ENCODE results near the gene PPARD.

PPARD gene

GRCh38 chr6:35441205-35441604 is 98.8 kb downstream of the PPARD start:
- H3K27me3 ChIP-seq (ENCODE audit: control insufficient read depth, insufficient read depth, low read length): no peaks in the 10 kb centered on the region
- no peak overlapping the region for H3K9ac ChIP-seq (ENCODE audit: low read depth, low read length)
- no peaks in the 10 kb centered on the region for H3K9me3 ChIP-seq (ENCODE audit: control insufficient read depth, insufficient read depth, low read length)
- no peaks in the 10 kb centered on the region for H3K4me1 ChIP-seq (ENCODE audit: control insufficient read depth, insufficient read depth, low read length)
- no peaks in the 10 kb centered on the region for H3K36me3 ChIP-seq (ENCODE audit: control insufficient read depth, insufficient read depth, low read length)
- H3K4me3 ChIP-seq (ENCODE audit: low read depth, low read length): no peak overlapping the region

GRCh38 chr6:35441642-35442041 is 99.3 kb downstream of the PPARD start:
- Histone ChIP-seq H3K9me3 (ENCODE audit: control insufficient read depth, insufficient read depth, low read length) (no peaks in the 10 kb centered on the region), H3K4me3 (ENCODE audit: low read depth, low read length) (no peak overlapping the region), H3K9ac (ENCODE audit: low read depth, low read length) (no peak overlapping the region), H3K27me3 (ENCODE audit: control insufficient read depth, insufficient read depth, low read length) (no peaks in the 10 kb centered on the region), H3K4me1 (ENCODE audit: control insufficient read depth, insufficient read depth, low read length) (no peaks in the 10 kb centered on the region), H3K36me3 (ENCODE audit: control insufficient read depth, insufficient read depth, low read length) (no peaks in the 10 kb centered on the region)

GRCh38 chr6:35442693-35443092 is 100.3 kb downstream of the PPARD start:
- Histone ChIP-seq H3K27me3 (ENCODE audit: control insufficient read depth, insufficient read depth, low read length) (no peaks in the 10 kb centered on the region), H3K4me1 (ENCODE audit: control insufficient read depth, insufficient read depth, low read length) (no peaks in the 10 kb centered on the region), H3K9me3 (ENCODE audit: control insufficient read depth, insufficient read depth, low read length) (no peaks in the 10 kb centered on the region), H3K4me3 (ENCODE audit: low read depth, low read length) (no peak overlapping the region), H3K36me3 (ENCODE audit: control insufficient read depth, insufficient read depth, low read length) (no peaks in the 10 kb centered on the region), H3K9ac (ENCODE audit: low read depth, low read length) (no peak overlapping the region)

GRCh38 chr6:35443341-35444030 is 101.1 kb downstream of the PPARD start:
- H3K9ac ChIP-seq (ENCODE audit: low read depth, low read length): no peak overlapping the region
- H3K27me3 ChIP-seq (ENCODE audit: control insufficient read depth, insufficient read depth, low read length): no peaks in the 10 kb centered on the region
- H3K9me3 ChIP-seq (ENCODE audit: control insufficient read depth, insufficient read depth, low read length): no peaks in the 10 kb centered on the region
- H3K36me3 ChIP-seq (ENCODE audit: control insufficient read depth, insufficient read depth, low read length): no peaks in the 10 kb centered on the region
- no peaks in the 10 kb centered on the region for H3K4me1 ChIP-seq (ENCODE audit: control insufficient read depth, insufficient read depth, low read length)
- H3K4me3 ChIP-seq (ENCODE audit: low read depth, low read length): no peak overlapping the region

GRCh38 chr6:35445691-35446090 is 103.3 kb downstream of the PPARD start:
- H3K9me3 ChIP-seq (ENCODE audit: control insufficient read depth, insufficient read depth, low read length): no peaks in the 10 kb centered on the region
- no peaks in the 10 kb centered on the region for H3K36me3 ChIP-seq (ENCODE audit: control insufficient read depth, insufficient read depth, low read length)
- no peak overlapping the region for H3K9ac ChIP-seq (ENCODE audit: low read depth, low read length)
- H3K4me1 ChIP-seq (ENCODE audit: control insufficient read depth, insufficient read depth, low read length): no peaks in the 10 kb centered on the region
- no peaks in the 10 kb centered on the region for H3K27me3 ChIP-seq (ENCODE audit: control insufficient read depth, insufficient read depth, low read length)
- no peak overlapping the region for H3K4me3 ChIP-seq (ENCODE audit: low read depth, low read length)

- Histone ChIP-seq H3K9me3 (ENCODE audit: control insufficient read depth, insufficient read depth, low read length) (no peaks in the 10 kb centered on the region), H3K4me1 (ENCODE audit: control insufficient read depth, insufficient read depth, low read length) (peaks cover 5% of the 10 kb centered on the region), H3K9ac (ENCODE audit: low read depth, low read length) (no peak overlapping the region), H3K27me3 (ENCODE audit: control insufficient read depth, insufficient read depth, low read length) (peaks cover 6% of the 10 kb centered on the region), H3K36me3 (ENCODE audit: control insufficient read depth, insufficient read depth, low read length) (no peaks in the 10 kb centered on the region), H3K4me3 (ENCODE audit: low read depth, low read length) (no peak overlapping the region)
Measured at GRCh38 chr6:35448191-35448590, 105.8 kb downstream of the PPARD start.

- no peak overlapping the region for H3K9ac ChIP-seq (ENCODE audit: low read depth, low read length)
- peaks cover 7% of the 10 kb centered on the region for H3K4me1 ChIP-seq (ENCODE audit: control insufficient read depth, insufficient read depth, low read length)
Measured at GRCh38 chr6:35449287-35449881, 107.0 kb downstream of the PPARD start.

GRCh38 chr6:35451354-35452182 is 109.2 kb downstream of the PPARD start:
- Histone ChIP-seq H3K36me3 (ENCODE audit: control insufficient read depth, insufficient read depth, low read length) (peaks cover 9% of the 10 kb centered on the region), H3K4me1 (ENCODE audit: control insufficient read depth, insufficient read depth, low read length) (peaks cover 11% of the 10 kb centered on the region), H3K9me3 (ENCODE audit: control insufficient read depth, insufficient read depth, low read length) (no peaks in the 10 kb centered on the region), H3K27me3 (ENCODE audit: control insufficient read depth, insufficient read depth, low read length) (peaks cover 6% of the 10 kb centered on the region), H3K4me3 (ENCODE audit: low read depth, low read length) (peak overlapping the region; percentile 52), H3K9ac (ENCODE audit: low read depth, low read length) (no peak overlapping the region)

More at GRCh38 chr6:35449287-35449881, 107.0 kb downstream of the PPARD start:
- Histone ChIP-seq H3K27me3 (ENCODE audit: control insufficient read depth, insufficient read depth, low read length) (peaks cover 6% of the 10 kb centered on the region), H3K9me3 (ENCODE audit: control insufficient read depth, insufficient read depth, low read length) (no peaks in the 10 kb centered on the region), H3K36me3 (ENCODE audit: control insufficient read depth, insufficient read depth, low read length) (no peaks in the 10 kb centered on the region), H3K4me3 (ENCODE audit: low read depth, low read length) (no peak overlapping the region)

GRCh38 chr6:35452183-35453090 is 110.1 kb downstream of the PPARD start, which contains the start of gene FANCE:
TSS of gene FANCE (plus strand) at chr6:35452338. CDS start at chr6:35452546, 208 bp downstream.
- H3K4me1 ChIP-seq (ENCODE audit: control insufficient read depth, insufficient read depth, low read length): peaks cover 11% of the 10 kb centered on the region
- H3K9me3 ChIP-seq (ENCODE audit: control insufficient read depth, insufficient read depth, low read length): no peaks in the 10 kb centered on the region
- peaks cover 12% of the 10 kb centered on the region for H3K36me3 ChIP-seq (ENCODE audit: control insufficient read depth, insufficient read depth, low read length)
- no peak within 1 kb of the TSS for H3K9ac ChIP-seq (ENCODE audit: low read depth, low read length)
- H3K27me3 ChIP-seq (ENCODE audit: control insufficient read depth, insufficient read depth, low read length): peaks cover 6% of the 10 kb centered on the region
- H3K4me3 ChIP-seq (ENCODE audit: low read depth, low read length): peak within 1 kb of the TSS; percentile 79

GRCh38 chr6:35453236-35453635 is 110.9 kb downstream of the PPARD start:
- Histone ChIP-seq H3K4me3 (ENCODE audit: low read depth, low read length) (peak overlapping the region; percentile 79), H3K27me3 (ENCODE audit: control insufficient read depth, insufficient read depth, low read length) (peaks cover 6% of the 10 kb centered on the region), H3K9me3 (ENCODE audit: control insufficient read depth, insufficient read depth, low read length) (no peaks in the 10 kb centered on the region), H3K36me3 (ENCODE audit: control insufficient read depth, insufficient read depth, low read length) (peaks cover 12% of the 10 kb centered on the region), H3K4me1 (ENCODE audit: control insufficient read depth, insufficient read depth, low read length) (peaks cover 11% of the 10 kb centered on the region), H3K9ac (ENCODE audit: low read depth, low read length) (no peak overlapping the region)

All from iPS-15b (cell line).